Karpas-422 (cell line): ENCODE data around the gene MAD1L1. TPM values are rescaled to one million over a fixed set of nuclear protein-coding genes. Genes with fewer than 3 reads are reported as not detected.

Experiments
- DNase-seq: peaks from one replicate; pipeline ENCODE4 v3.0.0-alpha.2; 2015
- H2AFZ ChIP-seq: fragments of 200-600 bp; sonication (generic); 2 replicates; pipeline ENCODE4 v1.6.1; 2014; ENCODE audit warnings: antibody characterized with exemption, low read length, mixed read lengths
- H3K27ac ChIP-seq: fragments of 200-600 bp; sonication (generic); 2 replicates; pipeline ENCODE4 v1.5.1; 2014; ENCODE audit warnings: mild to moderate bottlenecking, low read length, moderate library complexity
- H3K27me3 ChIP-seq: fragments of 200-600 bp; sonication (generic); 2 replicates; pipeline ENCODE4 v1.6.1; 2014; ENCODE audit warnings: low read length, mixed read lengths
- H3K36me3 ChIP-seq: fragments of 200-600 bp; sonication (generic); 2 replicates; pipeline ENCODE4 v1.6.1; 2014; ENCODE audit warnings: low read length, mixed read lengths; ENCODE audit not compliant: insufficient read depth
- H3K4me1 ChIP-seq: fragments of 200-600 bp; sonication (generic); 2 replicates; pipeline ENCODE4 v1.6.1; 2014; ENCODE audit warnings: mild to moderate bottlenecking, low read length, mixed read lengths
- H3K4me2 ChIP-seq: fragments of 200-600 bp; sonication (generic); 2 replicates; pipeline ENCODE4 v1.6.1; 2014; ENCODE audit warnings: low read length, low read depth, mild to moderate bottlenecking; ENCODE audit not compliant: poor library complexity, severe bottlenecking
- H3K4me3 ChIP-seq: fragments of 200-600 bp; sonication (generic); 2 replicates; pipeline ENCODE4 v1.5.1; 2014; ENCODE audit warnings: mild to moderate bottlenecking, antibody characterized with exemption, low read length, mixed read lengths
- H3K79me2 ChIP-seq: fragments of 200-600 bp; sonication (generic); 2 replicates; pipeline ENCODE4 v1.6.1; 2014; ENCODE audit warnings: mild to moderate bottlenecking, low read length, mixed read lengths
- H3K9ac ChIP-seq: fragments of 200-600 bp; sonication (generic); 2 replicates; pipeline ENCODE4 v1.6.0; 2014; ENCODE audit warnings: low read length
- H3K9me2 ChIP-seq: fragments of 200-600 bp; sonication (generic), shearing (Covaris generic); replicated peaks from 2 replicates; pipeline ENCODE4 v1.6.0; 2014; ENCODE audit warnings: mild to moderate bottlenecking, low read length, moderate library complexity; ENCODE audit not compliant: insufficient read depth
- H3K9me3 ChIP-seq: fragments of 300-700, 200-600 bp; sonication (generic); 2 replicates; pipeline ENCODE4 v1.6.1; 2014; ENCODE audit warnings: low read length, mixed read lengths
- H4K20me1 ChIP-seq: fragments of 200-600 bp; sonication (generic); 2 replicates; pipeline ENCODE4 v1.6.1; 2014; ENCODE audit warnings: mild to moderate bottlenecking, antibody characterized with exemption, low read length, low read depth; ENCODE audit not compliant: insufficient read depth
- total RNA-seq: library from RNA; depleted of rRNA; stranded (reverse); fragments of >200 nt; shearing (Covaris generic); gene quantifications from 2 replicates; pipeline ENCODE4 v1.2.3, GENCODE V29; 2014; ENCODE audit warnings: low replicate concordance

MAD1L1 gene
- total RNA-seq, 1 experiment from 2014 or later = 38.6 TPM

DNA sequence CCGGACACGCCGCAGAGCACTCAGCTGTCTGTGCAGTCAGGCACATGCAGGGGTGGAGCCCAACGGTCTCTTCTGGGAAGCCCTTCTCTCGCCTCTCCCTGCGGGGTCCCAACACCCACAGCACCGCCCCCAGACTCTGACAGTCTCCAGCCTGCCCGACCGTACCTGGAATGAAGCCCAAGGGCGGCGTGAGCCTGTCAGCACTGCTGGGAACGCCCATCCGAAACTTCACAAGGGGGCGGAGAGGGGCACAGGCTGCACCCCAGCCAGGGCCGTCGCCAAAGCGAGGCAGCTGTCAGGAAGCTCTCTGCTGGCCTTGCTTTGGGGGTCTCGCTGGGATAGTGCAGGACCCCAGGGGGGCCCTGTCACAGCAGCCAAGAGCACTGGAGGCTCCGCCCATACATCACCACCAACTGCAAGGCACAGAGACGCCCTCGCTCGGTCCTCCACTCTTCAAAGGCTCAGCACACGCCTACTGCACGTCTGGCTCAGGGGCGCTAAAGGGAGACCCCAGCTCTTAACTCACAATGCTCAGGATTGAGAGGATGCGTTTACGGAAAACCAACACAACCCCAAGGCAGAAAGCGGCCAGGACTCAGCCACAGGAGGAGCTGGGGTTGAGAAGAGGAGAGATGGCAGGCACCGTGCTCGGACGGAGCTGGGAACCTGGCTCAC, 30.9 kb downstream of the MAD1L1 start:
- no peak overlapping the region for H3K4me3 ChIP-seq
- H3K27me3 ChIP-seq = no peaks in the 10 kb centered on the region
- no peak for DNase-seq
- H3K9me2 ChIP-seq = no peaks in the 10 kb centered on the region
- H2AFZ ChIP-seq = no peak overlapping the region
- peaks cover 11% of the 10 kb centered on the region for H4K20me1 ChIP-seq
- H3K27ac ChIP-seq = no peak overlapping the region
- peaks cover 13% of the 10 kb centered on the region; the same call in 1 of the 2 replicates for H3K36me3 ChIP-seq
- H3K9me3 ChIP-seq = no peaks in the 10 kb centered on the region
- no peak overlapping the region for H3K9ac ChIP-seq
- peaks cover 13% of the 10 kb centered on the region for H3K79me2 ChIP-seq
- peaks cover 18% of the 10 kb centered on the region for H3K4me1 ChIP-seq
- H3K4me2 ChIP-seq = no peak overlapping the region

DNA sequence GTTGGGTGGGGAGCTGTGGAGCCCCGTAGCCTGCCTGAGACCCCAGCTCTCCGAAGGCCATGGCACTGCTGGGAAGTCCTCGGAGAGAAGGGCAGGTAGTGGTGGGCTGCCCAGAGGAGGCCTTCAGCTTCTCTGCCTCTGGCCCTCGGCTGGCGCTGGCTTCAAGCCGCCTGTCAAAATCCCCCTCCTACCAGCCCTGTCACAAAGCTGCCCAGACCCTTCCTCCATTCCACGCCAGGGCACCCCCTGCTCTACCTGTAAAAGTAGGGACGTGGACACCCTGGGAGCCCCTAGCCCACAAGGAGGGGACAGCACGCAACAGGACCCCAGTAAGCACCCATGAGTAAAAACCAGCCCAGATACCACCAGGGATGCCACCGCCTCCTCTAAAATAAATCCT, 31.6 kb downstream of the MAD1L1 start:
- Histone ChIP-seq H3K9me3 (no peaks in the 10 kb centered on the region), H2AFZ (no peak overlapping the region), H3K9ac (no peak overlapping the region), H3K4me1 (peaks cover 18% of the 10 kb centered on the region), H3K4me2 (no peak overlapping the region), H3K27me3 (no peaks in the 10 kb centered on the region), H3K79me2 (peaks cover 14% of the 10 kb centered on the region), H3K27ac (no peak overlapping the region), H3K9me2 (no peaks in the 10 kb centered on the region), H3K4me3 (no peak overlapping the region), H4K20me1 (peaks cover 11% of the 10 kb centered on the region), H3K36me3 (peaks cover 19% of the 10 kb centered on the region)
- no peak for DNase-seq

DNA sequence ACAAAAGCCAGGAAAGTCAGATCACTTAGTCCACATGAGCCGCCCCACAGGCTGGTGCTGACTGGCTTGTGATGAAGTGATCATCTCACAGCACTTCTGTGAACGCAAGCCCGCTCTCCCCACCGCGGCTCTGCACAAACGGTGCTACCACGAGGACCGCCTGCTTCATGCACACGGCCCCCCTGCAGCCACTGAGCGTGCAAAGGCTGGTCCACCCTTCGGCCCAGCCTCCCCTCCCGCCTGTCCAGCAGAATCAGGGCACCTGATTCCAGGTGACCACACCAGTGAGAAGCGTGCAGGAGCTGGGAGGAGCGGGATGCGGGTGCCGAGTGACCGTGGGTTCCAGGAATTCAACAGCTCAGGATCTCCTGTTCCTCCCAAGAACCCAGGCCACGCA, 32.2 kb downstream of the MAD1L1 start:
- H3K9me2 ChIP-seq = no peaks in the 10 kb centered on the region
- peaks cover 25% of the 10 kb centered on the region for H3K36me3 ChIP-seq
- H3K79me2 ChIP-seq = peaks cover 18% of the 10 kb centered on the region
- peaks cover 3% of the 10 kb centered on the region for H3K9me3 ChIP-seq
- peaks cover 18% of the 10 kb centered on the region for H3K4me1 ChIP-seq
- no peak overlapping the region for H3K27ac ChIP-seq
- H2AFZ ChIP-seq = no peak overlapping the region
- no peak overlapping the region for H3K4me2 ChIP-seq
- no peak overlapping the region for H3K4me3 ChIP-seq
- peaks cover 11% of the 10 kb centered on the region for H4K20me1 ChIP-seq
- H3K27me3 ChIP-seq = no peaks in the 10 kb centered on the region
- no peak overlapping the region for H3K9ac ChIP-seq
- DNase-seq = no peak

DNA sequence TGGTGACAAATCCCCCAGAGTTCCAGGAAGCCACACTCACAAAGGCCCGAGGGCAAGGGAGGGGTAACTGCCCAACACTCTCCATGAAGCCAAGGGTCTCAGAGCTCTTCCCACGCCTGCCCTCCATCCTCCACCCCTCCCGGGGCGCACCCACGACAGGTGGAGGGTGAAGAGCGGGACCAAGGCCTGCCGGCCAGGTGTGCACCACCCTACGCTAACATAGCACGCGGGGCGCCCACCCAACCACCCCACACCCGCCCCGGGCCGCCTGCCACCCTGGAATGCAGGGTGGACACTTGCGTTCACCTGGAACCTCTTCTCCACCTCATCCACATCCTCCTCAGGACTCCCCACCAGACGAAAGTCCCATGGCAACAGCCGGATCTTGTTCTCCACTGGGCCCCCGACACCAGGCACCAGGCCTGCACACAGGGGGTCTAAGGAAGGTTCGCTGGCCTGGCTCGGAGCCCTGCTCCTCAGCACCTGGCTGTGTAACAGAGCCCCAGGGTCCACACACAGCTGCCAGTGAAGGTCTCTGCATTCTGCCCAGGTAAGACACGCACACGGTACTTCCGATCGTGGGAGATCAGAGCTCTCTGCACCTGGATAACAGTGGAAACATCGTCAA, 32.7 kb downstream of the MAD1L1 start:
- Histone ChIP-seq H4K20me1 (peaks cover 11% of the 10 kb centered on the region), H3K79me2 (peaks cover 21% of the 10 kb centered on the region), H2AFZ (no peak overlapping the region), H3K9ac (no peak overlapping the region), H3K27ac (no peak overlapping the region), H3K9me2 (no peaks in the 10 kb centered on the region), H3K4me3 (no peak overlapping the region), H3K9me3 (peaks cover 8% of the 10 kb centered on the region), H3K27me3 (no peaks in the 10 kb centered on the region), H3K4me2 (no peak overlapping the region), H3K4me1 (peaks cover 18% of the 10 kb centered on the region), H3K36me3 (peaks cover 30% of the 10 kb centered on the region)
- DNase-seq = no peak

DNA sequence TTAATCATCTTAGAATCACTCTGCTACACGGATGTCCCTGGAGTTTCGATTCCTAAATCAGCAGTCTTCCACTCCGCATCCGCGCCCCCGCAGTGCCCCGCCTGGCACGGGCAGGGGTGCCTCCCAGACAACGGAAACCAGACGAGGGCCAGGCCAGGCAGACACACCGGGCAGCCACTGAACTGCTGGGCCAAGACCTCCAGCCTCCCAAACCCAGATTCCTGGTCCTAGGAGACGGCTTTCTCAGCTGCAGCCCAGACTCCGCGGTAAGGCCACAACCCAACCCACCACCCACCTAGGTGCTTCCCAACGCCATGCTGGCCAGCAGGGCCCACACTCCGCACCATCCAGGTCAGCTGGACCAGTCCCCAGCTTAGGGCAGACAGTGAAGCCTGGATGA, 33.2 kb downstream of the MAD1L1 start:
- Histone ChIP-seq H3K4me3 (no peak overlapping the region), H3K4me1 (peaks cover 18% of the 10 kb centered on the region), H3K36me3 (peaks cover 32% of the 10 kb centered on the region), H3K27me3 (no peaks in the 10 kb centered on the region), H4K20me1 (peaks cover 11% of the 10 kb centered on the region), H3K9me3 (peaks cover 8% of the 10 kb centered on the region), H3K27ac (no peak overlapping the region), H3K4me2 (no peak overlapping the region), H3K9me2 (no peaks in the 10 kb centered on the region), H3K79me2 (peaks cover 21% of the 10 kb centered on the region), H3K9ac (no peak overlapping the region), H2AFZ (no peak overlapping the region)
- DNase-seq = no peak

DNA sequence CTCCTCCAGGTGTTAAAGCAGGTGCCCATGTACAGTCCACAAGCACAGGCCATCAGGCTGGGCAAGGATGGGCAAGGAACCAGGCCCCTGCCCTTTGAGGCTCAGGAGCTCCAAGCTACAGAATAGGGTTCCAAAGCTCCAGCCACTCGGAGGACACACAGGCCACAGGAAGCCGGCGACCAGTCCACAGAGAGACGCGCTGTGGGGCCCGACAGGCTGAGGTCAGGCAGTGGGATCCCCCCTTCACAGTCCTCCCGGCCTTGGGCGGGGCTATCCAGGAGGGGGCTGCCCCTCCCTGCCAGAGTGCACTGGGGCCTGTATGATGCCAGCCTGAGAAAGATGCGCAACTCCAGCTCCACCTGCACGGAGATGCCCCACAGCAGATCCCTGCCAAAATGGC, 34.0 kb downstream of the MAD1L1 start:
- H3K9ac ChIP-seq = no peak overlapping the region
- H3K4me3 ChIP-seq = no peak overlapping the region
- H4K20me1 ChIP-seq = peaks cover 11% of the 10 kb centered on the region
- no peak overlapping the region for H2AFZ ChIP-seq
- H3K4me1 ChIP-seq = peaks cover 10% of the 10 kb centered on the region
- no peaks in the 10 kb centered on the region for H3K27me3 ChIP-seq
- no peaks in the 10 kb centered on the region for H3K9me2 ChIP-seq
- no peak for DNase-seq
- no peak overlapping the region for H3K27ac ChIP-seq
- H3K9me3 ChIP-seq = peaks cover 8% of the 10 kb centered on the region
- peaks cover 26% of the 10 kb centered on the region for H3K79me2 ChIP-seq
- H3K4me2 ChIP-seq = no peak overlapping the region
- peaks cover 32% of the 10 kb centered on the region for H3K36me3 ChIP-seq

DNA sequence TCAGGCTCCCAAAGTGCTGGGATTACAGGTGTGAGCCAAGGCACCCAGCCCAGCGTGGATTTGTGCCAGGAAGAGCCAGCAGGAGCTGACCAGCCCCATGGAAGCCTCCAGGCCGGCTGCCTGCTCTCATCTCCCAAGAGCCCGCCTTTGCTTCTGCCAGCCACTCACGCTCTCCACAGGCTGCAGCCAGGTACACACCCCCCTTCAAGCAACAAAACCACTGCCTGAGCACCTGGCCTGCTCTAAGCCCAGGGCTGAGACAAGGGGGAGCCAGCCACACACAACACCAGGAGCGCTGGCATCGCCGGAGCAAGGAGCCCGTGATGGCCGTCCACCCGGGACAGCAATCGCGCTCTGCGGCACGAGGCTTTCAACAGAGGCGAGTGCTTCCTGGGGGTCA, 34.5 kb downstream of the MAD1L1 start:
- H2AFZ ChIP-seq = no peak overlapping the region
- no peak overlapping the region for H3K9ac ChIP-seq

DNA sequence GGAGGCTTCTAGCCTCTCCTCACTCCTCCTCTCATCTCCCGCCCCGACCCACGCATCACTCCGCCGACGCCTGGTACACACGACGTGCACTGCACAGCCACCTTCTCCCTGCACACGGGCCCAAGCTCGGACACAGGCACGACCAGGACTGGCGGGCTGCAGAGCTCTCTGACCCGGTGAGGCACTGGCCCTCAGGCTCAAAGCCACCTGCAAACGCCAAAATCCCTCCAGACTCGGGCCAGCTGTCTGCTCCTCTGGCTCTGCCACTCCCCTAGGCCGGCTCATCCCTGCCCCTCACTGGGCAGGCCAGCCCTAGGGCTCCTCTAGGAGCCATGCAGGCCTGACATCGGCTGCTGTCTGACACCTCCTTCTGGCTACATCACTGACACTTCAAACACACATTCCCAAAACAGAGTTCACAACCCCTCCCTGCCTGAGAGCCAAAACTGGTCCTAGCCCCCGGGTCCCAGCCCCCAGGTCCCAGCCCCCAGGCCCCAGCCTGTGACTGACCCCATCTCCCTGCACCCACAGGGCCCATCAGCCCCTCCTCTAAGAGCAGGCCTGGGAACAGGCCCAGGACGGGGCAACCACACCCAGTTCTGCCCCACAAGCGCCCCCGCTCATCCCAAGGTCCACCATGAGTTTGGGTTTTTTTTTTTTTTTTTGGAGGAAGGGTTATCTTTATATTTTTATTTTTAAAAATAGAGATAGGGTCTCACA, 35.1 kb downstream of the MAD1L1 start:
- Histone ChIP-seq H3K4me1 (no peaks in the 10 kb centered on the region), H4K20me1 (peaks cover 1% of the 10 kb centered on the region), H3K79me2 (peaks cover 18% of the 10 kb centered on the region), H3K9me2 (no peaks in the 10 kb centered on the region), H2AFZ (no peak overlapping the region), H3K9ac (no peak overlapping the region), H3K27ac (no peak overlapping the region), H3K4me3 (no peak overlapping the region), H3K36me3 (peaks cover 32% of the 10 kb centered on the region), H3K9me3 (peaks cover 8% of the 10 kb centered on the region), H3K4me2 (no peak overlapping the region), H3K27me3 (no peaks in the 10 kb centered on the region)
- DNase-seq = no peak

More for the DNA sequence above, 34.5 kb downstream of the MAD1L1 start:
- H4K20me1 ChIP-seq = peaks cover 8% of the 10 kb centered on the region
- no peak for DNase-seq
- H3K4me1 ChIP-seq = peaks cover 4% of the 10 kb centered on the region
- peaks cover 32% of the 10 kb centered on the region for H3K36me3 ChIP-seq
- no peak overlapping the region for H3K27ac ChIP-seq
- H3K9me3 ChIP-seq = peaks cover 8% of the 10 kb centered on the region
- H3K9me2 ChIP-seq = no peaks in the 10 kb centered on the region
- peaks cover 24% of the 10 kb centered on the region for H3K79me2 ChIP-seq
- no peaks in the 10 kb centered on the region for H3K27me3 ChIP-seq
- H3K4me3 ChIP-seq = no peak overlapping the region
- no peak overlapping the region for H3K4me2 ChIP-seq
